IPS-18a (cell line): ENCODE data around the gene KLK8.
"Not testable (repeated sequence)": the region's sequence is repeated elsewhere in the genome, so short reads cannot be mapped to it uniquely, and the experiment has no call there.

Source experiments
- H3K27ac ChIP-seq: one replicate; pipeline ENCODE4 v1.5.1; 2013; ENCODE audit warnings: low read length
- H3K27me3 ChIP-seq: one replicate; pipeline ENCODE4 v1.6.1; 2013; ENCODE audit warnings: mild to moderate bottlenecking, low read length; ENCODE audit not compliant: control insufficient read depth, insufficient read depth
- H3K36me3 ChIP-seq: one replicate; pipeline ENCODE4 v1.6.1; 2013; ENCODE audit warnings: low read depth, low read length; ENCODE audit not compliant: control insufficient read depth
- H3K4me1 ChIP-seq: one replicate; pipeline ENCODE4 v1.6.1; 2013; ENCODE audit warnings: low read depth, low read length; ENCODE audit not compliant: control insufficient read depth
- H3K4me3 ChIP-seq: one replicate; pipeline ENCODE4 v1.5.1; 2013; ENCODE audit warnings: low read length
- H3K9ac ChIP-seq: one replicate; pipeline ENCODE4 v1.6.1; 2013; ENCODE audit warnings: mild to moderate bottlenecking, low read length, moderate library complexity
- H3K9me3 ChIP-seq: one replicate; pipeline ENCODE4 v1.6.1; 2013; ENCODE audit warnings: low read depth, low read length; ENCODE audit not compliant: control insufficient read depth

The KLK8 gene

DNA sequence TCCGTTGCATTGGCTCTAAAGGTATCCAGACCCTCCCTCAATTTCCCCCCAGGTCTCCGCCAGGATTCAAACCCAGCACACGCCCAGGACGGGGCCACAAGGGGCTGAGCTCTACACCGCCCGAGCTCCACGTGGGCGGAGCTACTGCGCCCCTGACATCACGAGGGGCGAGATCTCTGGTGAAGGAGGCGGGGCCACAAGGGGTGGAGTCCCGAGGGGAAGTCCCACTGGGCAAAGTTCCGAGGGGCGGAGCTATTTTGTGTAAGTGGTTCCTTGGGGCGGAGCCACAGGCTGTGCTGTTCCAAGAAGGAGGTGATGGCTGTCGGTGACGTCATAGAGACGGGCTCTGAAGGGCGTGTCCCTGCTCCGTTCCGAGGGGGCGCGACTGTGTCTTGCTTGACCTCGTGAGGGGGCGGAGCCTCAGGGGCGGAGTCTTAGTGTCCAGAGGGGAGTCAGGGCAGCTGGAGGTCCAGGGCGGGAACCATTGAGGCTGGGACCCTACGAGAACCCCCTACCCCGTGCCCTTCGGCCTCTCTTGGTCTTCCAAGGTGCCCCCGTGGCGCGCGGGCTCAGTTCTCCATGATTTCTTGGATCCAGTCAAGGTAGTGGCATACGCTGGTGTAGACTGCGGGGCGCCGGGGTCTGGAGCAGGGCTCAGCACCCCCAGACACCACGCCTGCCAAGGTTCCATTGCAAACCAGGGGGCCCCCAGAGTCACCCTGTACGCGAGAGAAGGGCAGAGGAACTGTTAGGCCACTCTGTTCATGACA is 1.3 kb upstream of the KLK8 start:
- Histone ChIP-seq H3K9ac (no peak overlapping the region), H3K4me1 (no peaks in the 10 kb centered on the region), H3K9me3 (no peaks in the 10 kb centered on the region), H3K4me3 (no peak overlapping the region), H3K27ac (no peak overlapping the region), H3K27me3 (no peaks in the 10 kb centered on the region), H3K36me3 (no peaks in the 10 kb centered on the region)

DNA sequence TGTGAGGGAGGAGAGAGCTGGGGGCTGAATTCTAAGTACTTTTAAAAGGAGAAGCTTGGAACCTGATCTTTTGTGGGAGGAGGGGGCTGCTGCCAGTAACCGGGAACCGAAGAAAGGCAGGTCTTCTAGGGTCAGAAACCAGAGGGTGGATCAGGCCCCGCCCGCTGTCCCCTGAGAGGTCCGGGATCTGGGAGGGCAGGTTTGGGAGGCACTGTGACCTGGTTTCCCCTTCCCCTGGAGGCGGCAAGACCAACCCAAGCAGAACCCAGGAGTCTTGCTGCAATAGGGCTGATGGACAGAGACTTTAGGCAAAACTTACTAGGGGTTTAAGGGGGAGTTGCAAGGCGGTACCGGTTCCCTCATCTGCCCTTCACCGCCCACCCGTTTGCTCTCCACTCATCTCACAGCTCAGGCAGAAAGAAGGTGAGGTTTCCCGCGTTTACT is 707 bp upstream of the KLK8 start:
- no peak overlapping the region for H3K4me3 ChIP-seq
- no peaks in the 10 kb centered on the region for H3K36me3 ChIP-seq
- H3K9me3 ChIP-seq = no peaks in the 10 kb centered on the region
- no peaks in the 10 kb centered on the region for H3K4me1 ChIP-seq
- no peak overlapping the region for H3K27ac ChIP-seq
- H3K9ac ChIP-seq = no peak overlapping the region
- H3K27me3 ChIP-seq = no peaks in the 10 kb centered on the region

DNA sequence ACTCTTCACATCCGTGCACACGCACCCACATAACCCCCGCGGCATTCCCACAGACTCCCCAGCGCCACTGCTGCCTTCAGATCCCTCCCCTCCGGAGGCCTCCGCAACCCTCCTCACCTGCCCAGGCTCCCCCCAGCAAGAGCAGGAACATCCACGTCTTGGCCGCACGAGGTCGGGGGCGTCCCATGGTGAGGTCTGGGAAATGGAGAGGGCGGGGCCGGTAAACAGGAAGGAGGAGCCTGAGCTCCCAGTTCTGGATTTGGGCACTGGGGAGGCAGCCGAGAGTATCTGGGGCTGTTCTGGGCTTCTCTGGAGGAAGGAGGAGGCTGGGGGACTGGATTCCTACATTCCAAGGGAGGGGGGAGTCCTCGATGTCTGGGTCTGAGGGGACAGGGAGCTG is 423 bp downstream of the KLK8 start:
- no peak overlapping the region for H3K27ac ChIP-seq
- H3K9me3 ChIP-seq = no peaks in the 10 kb centered on the region
- no peak overlapping the region for H3K9ac ChIP-seq
- no peaks in the 10 kb centered on the region for H3K27me3 ChIP-seq
- no peaks in the 10 kb centered on the region for H3K4me1 ChIP-seq
- no peak overlapping the region for H3K4me3 ChIP-seq
- H3K36me3 ChIP-seq = no peaks in the 10 kb centered on the region

DNA sequence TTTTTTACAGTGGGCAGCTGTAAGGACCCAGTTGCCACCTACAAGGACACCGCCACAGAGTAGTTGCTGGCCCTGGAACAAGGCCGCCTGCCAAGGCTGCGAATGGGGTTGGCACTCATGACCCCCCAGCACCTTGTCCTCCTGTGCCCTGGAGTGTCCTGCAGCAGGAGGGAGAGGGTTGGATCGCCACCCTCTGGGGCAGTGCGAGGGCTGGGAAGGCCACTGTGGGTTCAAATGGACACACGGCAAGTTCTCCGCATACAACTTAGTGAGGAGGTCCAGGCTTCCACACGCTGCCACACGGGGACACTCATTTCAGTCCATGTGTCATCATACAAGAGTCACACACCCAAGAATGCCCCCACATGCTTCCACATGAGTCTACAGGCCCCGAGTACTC is 978 bp downstream of the KLK8 start:
- Histone ChIP-seq H3K36me3 (no peaks in the 10 kb centered on the region), H3K9ac (no peak overlapping the region), H3K27me3 (no peaks in the 10 kb centered on the region), H3K27ac (no peak overlapping the region), H3K9me3 (no peaks in the 10 kb centered on the region), H3K4me1 (no peaks in the 10 kb centered on the region), H3K4me3 (no peak overlapping the region)

DNA sequence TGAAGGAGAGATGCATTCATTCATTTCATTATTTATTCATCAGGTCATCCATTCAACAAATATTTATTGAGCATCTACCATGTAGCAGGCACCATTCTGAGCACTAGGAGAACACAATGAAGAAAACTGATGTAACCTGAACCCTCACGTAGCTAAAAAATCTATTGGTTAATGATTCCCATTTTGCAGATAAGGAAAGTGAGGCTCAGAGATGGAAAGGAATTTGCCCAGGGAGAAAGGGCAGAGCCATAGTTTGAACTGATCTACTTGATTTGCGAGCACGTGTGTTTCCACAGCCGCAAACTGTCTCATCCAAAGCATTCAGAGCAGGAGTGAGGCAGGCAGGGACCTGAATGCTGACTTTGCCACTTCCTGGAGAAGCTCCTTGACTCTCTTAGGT is 2.7 kb downstream of the KLK8 start:
- Histone ChIP-seq H3K36me3 (no peaks in the 10 kb centered on the region), H3K4me3 (no peak overlapping the region), H3K27me3 (no peaks in the 10 kb centered on the region), H3K4me1 (no peaks in the 10 kb centered on the region), H3K27ac (no peak overlapping the region), H3K9ac (no peak overlapping the region), H3K9me3 (no peaks in the 10 kb centered on the region)

DNA sequence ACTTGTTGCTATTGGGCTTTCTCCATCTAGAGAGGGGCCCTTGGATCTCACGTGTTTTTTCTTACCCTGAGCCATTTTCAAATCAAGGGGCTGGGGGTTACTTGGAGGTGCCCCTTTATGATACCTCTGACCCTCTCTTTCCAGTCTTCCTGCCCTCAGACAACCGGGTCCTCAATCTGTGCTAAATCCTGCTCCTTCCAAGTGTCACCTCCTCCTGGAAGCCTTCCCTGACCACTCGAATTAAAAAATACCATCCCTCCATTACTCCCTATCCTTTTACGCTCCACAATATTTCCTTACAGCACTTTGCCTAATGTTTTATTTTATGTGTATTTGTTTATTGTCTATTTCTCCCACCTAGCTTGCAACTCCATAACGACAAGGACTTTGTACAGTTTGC is 3.3 kb downstream of the KLK8 start:
- no peak overlapping the region for H3K4me3 ChIP-seq
- no peaks in the 10 kb centered on the region for H3K27me3 ChIP-seq
- no peaks in the 10 kb centered on the region for H3K4me1 ChIP-seq
- H3K36me3 ChIP-seq = no peaks in the 10 kb centered on the region
- H3K9me3 ChIP-seq = no peaks in the 10 kb centered on the region
- no peak overlapping the region for H3K9ac ChIP-seq
- no peak overlapping the region for H3K27ac ChIP-seq

- no peaks in the 10 kb centered on the region for H3K36me3 ChIP-seq
- H3K9me3 ChIP-seq = no peaks in the 10 kb centered on the region
- H3K27me3 ChIP-seq = no peaks in the 10 kb centered on the region
- no peak overlapping the region for H3K9ac ChIP-seq
- H3K4me3 ChIP-seq = no peak overlapping the region
- no peak overlapping the region for H3K27ac ChIP-seq
- H3K4me1 ChIP-seq = no peaks in the 10 kb centered on the region
Measured at GRCh38 chr19:50994129-50994528, 7.3 kb downstream of the KLK8 start.

DNA sequence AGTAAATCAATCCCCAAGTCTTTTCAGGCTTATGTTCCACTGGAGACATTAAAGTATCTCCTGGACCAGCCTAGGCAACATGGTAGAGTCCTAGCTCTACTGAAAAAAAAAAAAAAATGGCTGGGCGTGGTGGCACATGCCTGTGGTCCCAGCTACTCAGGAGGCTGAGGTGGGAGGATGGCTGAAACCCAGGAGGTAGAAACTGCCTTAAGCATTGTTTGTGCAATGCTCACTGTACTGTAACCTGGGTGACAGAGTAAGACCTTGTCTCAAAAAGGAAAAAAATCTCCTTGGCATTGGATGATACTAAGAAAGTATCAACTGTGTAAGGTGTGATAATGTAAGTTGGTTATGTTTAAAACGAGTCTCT is 8.8 kb downstream of the KLK8 start:
- H3K27ac ChIP-seq = no peak overlapping the region
- H3K36me3 ChIP-seq = no peaks in the 10 kb centered on the region
- no peaks in the 10 kb centered on the region for H3K9me3 ChIP-seq
- no peaks in the 10 kb centered on the region for H3K27me3 ChIP-seq
- H3K9ac ChIP-seq = no peak overlapping the region
- H3K4me3 ChIP-seq = no peak overlapping the region
- H3K4me1 ChIP-seq = no peaks in the 10 kb centered on the region

- not testable (repeated sequence) for H3K4me1 ChIP-seq, H3K9ac ChIP-seq, H3K4me3 ChIP-seq, H3K27ac ChIP-seq, H3K9me3 ChIP-seq, H3K27me3 ChIP-seq, H3K36me3 ChIP-seq
Measured at GRCh38 chr19:50984416-50984815, 17.0 kb downstream of the KLK8 start.

- no peak within 1 kb of the TSS for H3K9ac ChIP-seq
- no peak within 1 kb of the TSS for H3K27ac ChIP-seq
- H3K4me1 ChIP-seq = peaks cover 5% of the 10 kb centered on the region
- H3K4me3 ChIP-seq = no peak within 1 kb of the TSS
- no peaks in the 10 kb centered on the region for H3K9me3 ChIP-seq
- H3K27me3 ChIP-seq = peaks cover 8% of the 10 kb centered on the region
- no peaks in the 10 kb centered on the region for H3K36me3 ChIP-seq
Measured at GRCh38 chr19:50983625-50984292, 17.6 kb downstream of the KLK8 start, which contains the start of gene KLK7. Gene KLK7, minus strand, starts transcription at chr19:50983917. Its CDS starts 1,518 bp downstream, at chr19:50982399.

- H3K27me3 ChIP-seq = peaks cover 5% of the 10 kb centered on the region
- H3K36me3 ChIP-seq = no peaks in the 10 kb centered on the region
- no peak overlapping the region for H3K27ac ChIP-seq
- no peaks in the 10 kb centered on the region for H3K9me3 ChIP-seq
- no peak overlapping the region for H3K4me3 ChIP-seq
- H3K9ac ChIP-seq = no peak overlapping the region
- H3K4me1 ChIP-seq = peaks cover 10% of the 10 kb centered on the region
Measured at GRCh38 chr19:50982186-50982585, 19.2 kb downstream of the KLK8 start.

DNA sequence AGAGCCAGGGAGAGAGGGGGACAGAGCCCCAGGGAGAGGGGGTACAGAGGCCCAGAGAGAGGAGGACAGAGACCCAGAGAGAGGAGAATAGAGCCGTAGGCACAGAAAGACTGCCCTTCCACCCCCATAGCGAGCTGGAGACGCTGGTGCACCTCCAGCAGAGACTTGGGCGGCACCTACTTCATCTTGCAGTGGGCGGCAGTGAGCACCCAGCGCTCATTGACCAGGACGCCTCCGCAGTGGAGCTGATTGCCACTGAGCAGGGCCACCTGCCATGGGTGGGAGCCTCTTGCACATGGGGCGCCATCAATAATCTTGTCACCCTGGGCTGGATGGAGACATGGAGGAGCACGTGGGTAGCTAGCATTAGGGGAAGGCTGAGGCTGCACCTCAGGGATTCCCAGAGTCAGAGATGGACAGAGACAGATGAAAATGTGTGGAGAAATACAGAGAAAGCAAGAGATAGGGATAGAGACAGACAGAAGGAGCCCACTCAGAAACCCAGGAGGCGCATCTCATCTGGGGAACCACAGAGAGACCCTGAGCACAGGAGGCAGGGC is 19.7 kb downstream of the KLK8 start:
- H3K4me1 ChIP-seq = peaks cover 10% of the 10 kb centered on the region
- no peaks in the 10 kb centered on the region for H3K36me3 ChIP-seq
- H3K27ac ChIP-seq = no peak overlapping the region
- H3K9me3 ChIP-seq = no peaks in the 10 kb centered on the region
- no peak overlapping the region for H3K4me3 ChIP-seq
- H3K27me3 ChIP-seq = peaks cover 3% of the 10 kb centered on the region
- H3K9ac ChIP-seq = no peak overlapping the region
